ENCODE measurements around the gene MRPL9.

DNA sequence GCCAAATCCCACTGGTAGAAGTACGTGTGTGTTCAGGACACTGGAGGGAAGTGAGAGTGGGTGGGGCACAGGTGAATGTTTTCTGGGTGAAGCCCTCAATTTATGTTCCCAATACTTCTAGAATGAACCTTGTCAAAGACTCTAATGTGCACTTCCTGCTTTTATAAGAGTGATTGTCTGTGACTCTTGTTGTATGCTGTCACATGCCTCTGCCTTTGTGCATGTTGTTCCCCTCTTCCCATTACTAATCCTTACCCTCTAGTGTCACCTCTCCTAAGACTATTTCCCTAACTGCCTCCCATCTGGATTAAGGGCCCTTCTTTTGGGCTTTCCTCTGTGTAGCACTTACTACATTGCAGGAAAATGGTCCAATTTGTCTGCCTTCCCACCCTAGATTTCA, 44.5 kb upstream of the MRPL9 start:
- TF ChIP-seq, protein P1, sequence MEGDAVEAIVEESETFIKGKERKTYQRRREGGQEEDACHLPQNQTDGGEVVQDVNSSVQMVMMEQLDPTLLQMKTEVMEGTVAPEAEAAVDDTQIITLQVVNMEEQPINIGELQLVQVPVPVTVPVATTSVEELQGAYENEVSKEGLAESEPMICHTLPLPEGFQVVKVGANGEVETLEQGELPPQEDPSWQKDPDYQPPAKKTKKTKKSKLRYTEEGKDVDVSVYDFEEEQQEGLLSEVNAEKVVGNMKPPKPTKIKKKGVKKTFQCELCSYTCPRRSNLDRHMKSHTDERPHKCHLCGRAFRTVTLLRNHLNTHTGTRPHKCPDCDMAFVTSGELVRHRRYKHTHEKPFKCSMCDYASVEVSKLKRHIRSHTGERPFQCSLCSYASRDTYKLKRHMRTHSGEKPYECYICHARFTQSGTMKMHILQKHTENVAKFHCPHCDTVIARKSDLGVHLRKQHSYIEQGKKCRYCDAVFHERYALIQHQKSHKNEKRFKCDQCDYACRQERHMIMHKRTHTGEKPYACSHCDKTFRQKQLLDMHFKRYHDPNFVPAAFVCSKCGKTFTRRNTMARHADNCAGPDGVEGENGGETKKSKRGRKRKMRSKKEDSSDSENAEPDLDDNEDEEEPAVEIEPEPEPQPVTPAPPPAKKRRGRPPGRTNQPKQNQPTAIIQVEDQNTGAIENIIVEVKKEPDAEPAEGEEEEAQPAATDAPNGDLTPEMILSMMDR (IDR thresholded peaks at IDR 0.05; ENCODE audit: insufficient read depth, low read depth, low read length) = no peak
- TF ChIP-seq EZH2 (IDR thresholded peaks at IDR 0.05; ENCODE audit: insufficient read depth, low read length) = no peak

Measured in astrocyte (in vitro differentiated cells and primary cell).